Measurements from ENCODE around the gene FNBP1. TPM values are rescaled to one million over a fixed set of nuclear protein-coding genes. Genes with fewer than 3 reads are reported as not detected.

The FNBP1 gene
- total and polyA plus RNA-seq, 2 of the 8 experiments (the other 6 are each of a cell fraction or from before 2014, with no cell fraction given): 7.2 to 40.9 TPM

GRCh38 chr9:130041648-130042405 lies 1.2 kb downstream of the FNBP1 start:
- no peak overlapping the region for H2BK120ac ChIP-seq (replicated peaks; ENCODE audit: low read depth, low read length)
- H3K23me2 ChIP-seq (ENCODE audit: low read depth, low read length): peaks cover 13% of the 10 kb centered on the region
- H3K79me1 ChIP-seq (ENCODE audit: low read depth, low read length): no peaks in the 10 kb centered on the region
- peak overlapping the region in 3 of 4 experiments; percentile 35 to 59 (median 51); a peak in 6 of 7 replicates for H3K9ac ChIP-seq (replicated peaks in 1 of 4; ENCODE audit: extremely low read depth in 1 of 4, low read depth in 3 of 4, low read length in 3 of 4)
- H4K5ac ChIP-seq (ENCODE audit: insufficient read length, low read depth, low read length): no peak overlapping the region
- 5% methylated on average over 22 of the region's 31 CpGs; no CpG with 5 or more reads in 1 of the 2 experiments for WGBS, 2 experiments (ENCODE audit: extremely low coverage in 1 of 2, insufficient coverage in 1 of 2, insufficient read length in 1 of 2, insufficient replicate concordance in 2 of 2, low coverage in 1 of 2, low lambda C conversion rate in 2 of 2, missing lambda C conversion rate in 1 of 2)
- H2BK5ac ChIP-seq (ENCODE audit: low read depth, low read length): no peak overlapping the region
- H3K18ac ChIP-seq (ENCODE audit: extremely low read depth, low read length): peak overlapping the region; percentile 68; the same call in 1 of the 2 replicates
- CTCF ChIA-PET (ENCODE audit: partially characterized antibody): interaction anchor here (0.5 to 0.8 kb wide), 2 partner anchors 10 to 129 kb away, joined by 3 read pairs; no protein-coding TSS in a partner anchor
- no peaks in the 10 kb centered on the region for H3K9me3 ChIP-seq (ENCODE audit: insufficient read depth in 2 of 2, low read depth in 1 of 2, low read length in 1 of 2)
- H4K91ac ChIP-seq (replicated peaks; ENCODE audit: insufficient read length, low read length): no peak overlapping the region
- no peak overlapping the region for H2BK20ac ChIP-seq (ENCODE audit: low read length)
- DNase-seq (ENCODE audit: low read depth in 1 of 2, low spot score in 2 of 2): peak in 1 of 2 experiments; percentile 57
- peak overlapping the region; percentile 82; the same call in 1 of the 2 replicates for H4K8ac ChIP-seq (ENCODE audit: extremely low read depth, insufficient read depth, low read length)
- peak overlapping the region; percentile 32 for H3K56ac ChIP-seq (replicated peaks; ENCODE audit: insufficient read length, low read depth, low read length)
- H2AK5ac ChIP-seq (ENCODE audit: low read depth, low read length): no peak overlapping the region
- peaks cover 0 to 5% (median 3%) of the 10 kb centered on the region in 4 experiments; a peak in 4 of 7 replicates for H3K4me1 ChIP-seq (replicated peaks in 1 of 4; ENCODE audit: control insufficient read depth in 3 of 4, insufficient read depth in 4 of 4, low read length in 3 of 4)
- H3K4me2 ChIP-seq (ENCODE audit: insufficient read depth in 1 of 2, low read depth in 2 of 2, low read length in 2 of 2): peak overlapping the region; percentile 71 to 88
- POLR2A ChIA-PET (ENCODE audit: partially characterized antibody): interaction anchor here (0.8 to 1.5 kb wide), 6 partner anchors 11 to 389 kb away, joined by 3 to 4 read pairs (median 3); no protein-coding TSS in a partner anchor
- H2BK15ac ChIP-seq (ENCODE audit: low read length): no peak overlapping the region
- peaks cover 2 to 39% of the 10 kb centered on the region in 2 experiments; a peak in 2 of 4 replicates for H3K79me2 ChIP-seq (ENCODE audit: control insufficient read depth in 1 of 2, insufficient read depth in 2 of 2, low read length in 2 of 2)
- H3K23ac ChIP-seq (ENCODE audit: insufficient read length): no peak overlapping the region
- H3K14ac ChIP-seq (ENCODE audit: insufficient read length): no peak overlapping the region
- peaks cover 0 to 9% (median 4%) of the 10 kb centered on the region in 4 experiments; a peak in 4 of 7 replicates for H3K27me3 ChIP-seq (replicated peaks in 1 of 4; ENCODE audit: control insufficient read depth in 3 of 4, extremely low read depth in 1 of 4, insufficient read depth in 3 of 4, low read length in 3 of 4)
- no peak overlapping the region for H2BK12ac ChIP-seq (ENCODE audit: low read depth, low read length)
- H3K4me3 ChIP-seq (ENCODE audit: extremely low read depth in 1 of 4, insufficient read depth in 2 of 4, low read depth in 3 of 4, low read length in 4 of 4): peak overlapping the region; percentile 67 to 91 (median 82)
- FAIRE-seq: no peak
- no peaks in the 10 kb centered on the region for H3K36me3 ChIP-seq (ENCODE audit: control insufficient read depth in 2 of 4, insufficient read depth in 4 of 4, low read length in 3 of 4)
- H2AFZ ChIP-seq (ENCODE audit: low read length): no peak overlapping the region
- H3K4ac ChIP-seq (replicated peaks; ENCODE audit: insufficient read length, low read depth, low read length): no peak overlapping the region
- H3K27ac ChIP-seq (ENCODE audit: low read depth, low read length): no peak overlapping the region
- no peaks in the 10 kb centered on the region for H4K20me1 ChIP-seq (replicated peaks in 1 of 2; ENCODE audit: control insufficient read depth in 1 of 2, insufficient read depth in 2 of 2, low read length in 2 of 2)
- TF ChIP-seq BACH1 (IDR thresholded peaks at IDR 0.05; ENCODE audit: low read length): 0 out of 2 replicates have a peak, but pooled peaks have one; percentile 6
- no peak for TF ChIP-seq YY1 (IDR thresholded peaks at IDR 0.05; ENCODE audit: low read depth, low read length)
- peak; percentile 39 for TF ChIP-seq EZH2 (IDR thresholded peaks at IDR 0.05; ENCODE audit: low read depth, low read length, severe bottlenecking)
- no peak for TF ChIP-seq SP4 (IDR thresholded peaks at IDR 0.05; ENCODE audit: low read length)
- no peak for TF ChIP-seq CREB1 (IDR thresholded peaks at IDR 0.05)
- peak; percentile 73 for TF ChIP-seq ASH2L (IDR thresholded peaks at IDR 0.05; ENCODE audit: low read length)
- TF ChIP-seq EGR1 (IDR thresholded peaks at IDR 0.05; ENCODE audit: borderline replicate concordance, low read depth, low read length): no peak
- peak; percentile 57; the same call in 1 of the 2 replicates for TF ChIP-seq SUZ12 (IDR thresholded peaks at IDR 0.05; ENCODE audit: low read length)
- TF ChIP-seq SAP30 (IDR thresholded peaks at IDR 0.05; ENCODE audit: insufficient read depth, insufficient replicate concordance, low read length): no peak
- no peak for TF ChIP-seq TEAD4 (IDR thresholded peaks at IDR 0.05; ENCODE audit: low read depth, low read length)
- no peak for TF ChIP-seq HDAC6 (IDR thresholded peaks at IDR 0.05; ENCODE audit: low read depth, low read length)
- no peak for TF ChIP-seq RAD21 (IDR thresholded peaks at IDR 0.05 in 1 of 2, conservative IDR thresholded peaks at IDR 0.05 in 1 of 2; ENCODE audit: low read depth in 2 of 2, low read length in 2 of 2)
